ENCODE data around the gene CMBL.
"Not testable (repeated sequence)": the region's sequence is repeated elsewhere in the genome, so short reads cannot be mapped to it uniquely, and the experiment has no call there.

CMBL gene

DNA sequence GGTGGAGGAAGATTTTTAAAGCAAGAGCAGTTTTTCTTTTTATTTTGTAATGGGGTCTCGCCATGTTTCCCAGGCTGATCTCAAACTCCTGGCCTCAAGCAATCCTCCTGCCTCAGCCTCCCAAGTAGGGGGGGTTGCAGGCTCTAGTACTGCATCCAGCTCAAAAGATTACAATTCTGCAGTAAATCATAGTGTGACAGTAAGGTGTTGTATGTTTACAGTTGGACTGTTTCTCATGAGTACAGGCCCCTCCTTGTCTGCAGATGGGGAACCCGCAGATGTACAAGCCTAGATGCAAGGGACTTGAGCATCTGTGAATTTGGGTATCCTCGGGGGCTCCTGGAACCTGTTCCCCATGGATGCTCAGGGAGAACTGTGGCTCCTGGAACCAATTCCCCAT lies 54.3 kb downstream of the CMBL start:
- no peak for FAIRE-seq

DNA sequence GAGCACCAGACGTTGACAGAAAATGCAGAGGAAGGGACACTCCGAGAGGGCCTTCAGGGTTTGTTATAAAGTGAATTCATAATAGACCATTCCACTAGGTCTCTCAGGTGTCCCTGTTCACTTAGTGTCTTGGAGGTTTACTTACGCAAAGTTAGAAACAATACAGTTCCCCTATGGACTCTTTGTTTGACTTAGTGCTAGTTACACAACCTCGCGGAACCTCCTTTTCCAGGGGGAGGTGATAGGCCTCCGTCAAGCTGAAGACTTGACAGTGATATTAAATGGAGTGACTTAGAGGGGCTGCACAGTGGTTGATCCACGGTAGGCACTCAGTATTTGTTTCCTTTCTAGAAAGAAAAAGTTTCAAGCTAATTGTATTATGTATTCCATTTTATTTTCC lies 56.3 kb downstream of the CMBL start:
- no peak for FAIRE-seq

DNA sequence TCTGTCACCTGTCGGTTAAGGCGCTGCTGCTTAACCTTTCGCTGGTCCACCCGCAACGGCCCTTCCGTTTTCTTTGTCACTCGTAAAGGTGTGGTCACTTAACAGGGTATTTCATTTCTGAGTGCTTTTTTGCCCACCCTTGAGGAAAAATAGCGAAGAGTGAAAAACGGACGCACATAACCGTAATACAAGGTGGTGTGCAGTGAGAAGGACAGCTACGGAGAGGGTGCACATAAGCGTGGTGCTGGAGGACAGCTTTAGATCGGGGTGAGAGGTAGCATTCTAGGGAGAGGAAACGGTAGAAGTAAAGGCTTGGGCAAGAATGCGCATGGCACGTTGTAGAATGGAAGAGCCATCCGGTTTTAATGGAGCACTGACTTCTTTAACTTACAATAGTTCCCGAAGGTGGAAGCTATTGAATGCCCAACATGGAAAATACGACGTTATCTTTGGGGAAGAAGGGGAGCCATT lies 56.9 kb downstream of the CMBL start:
- FAIRE-seq, result no peak

- no peak for FAIRE-seq
Observed at GRCh38 chr5:10249948-10250805, 57.5 kb downstream of the CMBL start, which contains the start of gene CCT5. CCT5 (plus strand) TSS chr5:10250280; CDS start chr5:10250341, 61 bp downstream.

GRCh38 chr5:10248378-10249260 lies 59.1 kb downstream of the CMBL start:
- no peak for FAIRE-seq

GRCh38 chr5:10247217-10247616 lies 60.5 kb downstream of the CMBL start:
- not testable (repeated sequence) for FAIRE-seq

- FAIRE-seq, result no peak
Observed at GRCh38 chr5:10246761-10247160, 60.9 kb downstream of the CMBL start.

DNA sequence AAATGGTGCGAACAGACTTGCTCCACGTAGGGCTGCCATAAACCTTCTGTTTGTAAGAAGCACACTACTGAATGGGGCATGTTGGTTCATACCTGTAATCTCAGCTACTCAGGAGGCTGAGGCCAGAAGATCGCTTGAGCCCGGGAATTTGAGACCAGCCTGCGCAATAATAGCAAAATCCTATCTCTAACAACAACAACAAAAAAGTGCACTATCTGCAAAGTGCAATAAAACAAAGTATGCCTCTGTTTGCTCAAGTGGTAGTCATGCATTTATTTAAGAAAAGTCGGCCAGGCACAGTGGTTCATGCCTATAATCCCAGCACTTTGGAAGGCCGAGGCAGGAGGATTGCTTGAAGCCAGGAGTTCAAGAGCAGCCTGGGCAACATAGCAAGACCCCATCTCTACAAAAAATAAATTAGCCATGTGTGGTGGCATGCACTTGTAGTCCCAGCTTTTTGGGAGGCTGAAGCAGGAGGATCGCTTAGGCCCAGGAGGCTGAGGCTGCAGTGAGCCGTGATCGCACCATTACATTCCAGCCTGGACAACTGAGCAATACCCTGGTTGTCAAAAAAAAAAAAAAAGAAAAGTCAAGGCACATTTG lies 63.3 kb downstream of the CMBL start:
- FAIRE-seq, result no peak

DNA sequence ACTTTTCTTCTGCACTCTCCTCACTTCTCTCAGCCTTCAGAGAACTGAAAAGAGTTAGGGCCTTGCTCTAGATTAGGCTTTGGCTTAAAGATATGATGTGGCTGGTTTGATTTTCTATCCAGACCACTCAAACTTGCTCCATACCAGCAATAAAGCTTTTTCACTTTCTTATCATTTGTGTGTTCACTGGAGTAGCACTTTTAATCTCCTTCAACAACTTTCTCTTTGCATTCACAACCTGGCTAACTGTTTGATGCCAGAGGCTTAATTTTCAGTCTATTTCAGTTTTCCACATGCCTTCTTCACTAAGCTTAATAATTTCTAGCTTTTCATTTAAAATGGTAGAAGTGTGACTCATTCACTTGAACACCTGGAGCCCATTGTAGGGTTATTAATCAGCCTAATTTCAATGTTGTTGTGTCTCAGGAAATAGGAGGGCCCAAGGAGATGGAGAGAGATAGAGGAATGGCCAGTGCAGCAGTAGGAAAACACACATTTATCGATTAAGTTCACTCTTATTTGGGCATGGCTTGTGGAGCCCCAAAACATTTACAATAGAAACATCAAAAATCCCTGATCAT lies 64.0 kb downstream of the CMBL start:
- no peak for FAIRE-seq

GRCh38 chr5:10235350-10235749 lies 72.4 kb downstream of the CMBL start:
- no peak for FAIRE-seq

DNA sequence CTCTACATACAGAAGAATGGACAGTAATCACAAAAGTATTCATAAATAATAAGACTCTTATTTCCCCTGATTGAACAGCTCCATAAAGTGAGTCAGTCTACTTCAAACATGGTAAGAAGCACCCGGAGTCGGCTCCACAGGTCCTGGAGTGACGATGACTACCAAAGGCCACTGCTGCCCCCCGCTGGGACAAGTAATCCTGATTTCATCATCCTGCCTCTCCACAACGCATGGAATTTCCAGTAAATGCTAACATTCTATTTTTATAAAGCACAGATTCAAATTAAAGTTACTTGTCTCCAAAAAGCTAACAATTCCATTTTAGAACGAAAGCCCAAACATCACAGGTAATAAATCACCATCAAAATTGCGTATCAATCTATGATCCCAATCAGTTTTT lies 74.2 kb downstream of the CMBL start:
- FAIRE-seq, result no peak

- FAIRE-seq, result no peak
Observed at GRCh38 chr5:10233011-10233410, 74.7 kb downstream of the CMBL start.

- no peak for FAIRE-seq
Observed at GRCh38 chr5:10232386-10232785, 75.3 kb downstream of the CMBL start.

DNA sequence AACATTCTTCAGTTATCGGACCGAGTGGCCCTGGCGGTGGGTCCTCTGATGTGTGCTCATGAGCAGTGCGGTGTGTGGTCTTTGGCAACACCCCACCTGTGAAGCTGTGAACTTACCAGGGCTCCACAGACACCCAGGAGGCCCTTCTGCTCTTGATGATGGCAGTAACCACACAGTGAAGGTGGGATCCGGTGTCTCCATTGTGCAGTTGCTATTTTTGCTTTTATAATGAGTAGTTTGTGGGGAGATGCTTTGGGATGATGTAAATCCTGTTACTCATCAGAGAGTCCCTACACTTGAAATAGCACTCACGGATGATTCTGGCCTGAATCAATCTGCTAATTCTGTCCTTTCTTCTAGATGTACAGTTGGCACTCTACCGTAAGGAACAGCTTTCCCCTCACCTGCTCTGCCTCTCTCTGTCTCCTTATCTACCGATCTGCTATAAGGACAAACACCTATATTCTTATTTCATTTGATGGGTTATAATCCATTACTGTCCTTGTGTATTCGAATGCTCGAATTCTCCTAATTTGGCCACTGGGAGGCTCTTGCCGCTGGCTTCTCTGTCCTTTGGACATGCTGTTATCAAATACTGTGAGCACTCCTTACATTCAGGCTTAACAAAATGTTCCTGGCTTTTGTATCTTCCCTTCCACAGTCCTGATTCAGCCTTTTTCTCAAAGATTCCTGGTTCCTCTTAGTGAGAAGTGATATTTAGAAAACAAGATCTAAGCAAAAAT lies 78.2 kb downstream of the CMBL start:
- FAIRE-seq, result no peak

DNA sequence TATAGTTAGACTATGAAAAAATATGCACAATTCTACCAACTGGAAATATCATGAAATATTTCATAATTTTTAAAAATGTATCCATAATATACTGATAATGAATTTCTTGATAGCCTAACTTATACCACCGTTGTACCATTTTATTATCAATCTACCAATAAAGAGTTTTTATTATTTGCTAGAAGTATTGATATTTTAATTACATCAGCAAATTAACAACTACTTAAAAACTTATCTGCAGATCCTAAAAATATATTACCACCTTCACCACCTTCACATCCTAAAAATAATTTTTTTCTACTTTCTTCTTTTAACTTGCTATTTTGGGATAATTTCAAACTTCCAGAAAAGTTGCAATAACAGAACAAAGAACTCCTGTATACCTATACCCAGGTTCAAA lies 79.4 kb downstream of the CMBL start:
- no peak for FAIRE-seq

Data from TTC549 (cell line).